OCI-LY3 (cell line): ENCODE data around the gene CASP9.

Source experiments
- EZH2phosphoT487 ChIP-seq: fragments of 200-600 bp; shearing (Covaris generic); IDR thresholded peaks from 2 replicates; pipeline ENCODE4 v1.6.1; 2018; ENCODE audit warnings: antibody characterized with exemption, mixed run types, low read depth
- TF ChIP-seq, protein P1 (sequence below): fragments of 200-600, 300-600 bp; sonication (generic); IDR thresholded peaks from 2 replicates; pipeline ENCODE4 v1.5.1; 2014; ENCODE audit warnings: antibody characterized with exemption, low read length, low read depth

- TF ChIP-seq, protein P1, sequence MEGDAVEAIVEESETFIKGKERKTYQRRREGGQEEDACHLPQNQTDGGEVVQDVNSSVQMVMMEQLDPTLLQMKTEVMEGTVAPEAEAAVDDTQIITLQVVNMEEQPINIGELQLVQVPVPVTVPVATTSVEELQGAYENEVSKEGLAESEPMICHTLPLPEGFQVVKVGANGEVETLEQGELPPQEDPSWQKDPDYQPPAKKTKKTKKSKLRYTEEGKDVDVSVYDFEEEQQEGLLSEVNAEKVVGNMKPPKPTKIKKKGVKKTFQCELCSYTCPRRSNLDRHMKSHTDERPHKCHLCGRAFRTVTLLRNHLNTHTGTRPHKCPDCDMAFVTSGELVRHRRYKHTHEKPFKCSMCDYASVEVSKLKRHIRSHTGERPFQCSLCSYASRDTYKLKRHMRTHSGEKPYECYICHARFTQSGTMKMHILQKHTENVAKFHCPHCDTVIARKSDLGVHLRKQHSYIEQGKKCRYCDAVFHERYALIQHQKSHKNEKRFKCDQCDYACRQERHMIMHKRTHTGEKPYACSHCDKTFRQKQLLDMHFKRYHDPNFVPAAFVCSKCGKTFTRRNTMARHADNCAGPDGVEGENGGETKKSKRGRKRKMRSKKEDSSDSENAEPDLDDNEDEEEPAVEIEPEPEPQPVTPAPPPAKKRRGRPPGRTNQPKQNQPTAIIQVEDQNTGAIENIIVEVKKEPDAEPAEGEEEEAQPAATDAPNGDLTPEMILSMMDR: no peak
- TF ChIP-seq EZH2phosphoT487: no peak
Observed at GRCh38 chr1:15557008-15557407, 33.0 kb upstream of the CASP9 start.
